AG04449 (cell line): Measurements from ENCODE around the gene AP3D1.

Experiments used
- CTCF ChIA-PET: fragments of 350-600 bp; formaldehyde crosslinking; extraction: SDS; loops from one replicate; lab custom pipeline; 2021; ENCODE audit warnings: antibody characterized with exemption; lab: Yijun Ruan, JAX
- POLR2A ChIA-PET: fragments of 400-600, 350-600 bp; formaldehyde crosslinking; extraction: SDS; loops from one replicate; lab custom pipeline; 2020; ENCODE audit warnings: antibody characterized with exemption, inconsistent platforms; lab: Yijun Ruan, JAX
- DNase-seq: peaks from one replicate; pipeline ENCODE4 v3.0.0-alpha.2; 2010; ENCODE audit warnings: low read depth, low spot score
- H3K4me3 ChIP-seq: 2 replicates; pipeline ENCODE4 v1.5.1; 2011; ENCODE audit warnings: low read depth, mild to moderate bottlenecking, control low read depth, low read length
- CTCF ChIP-seq: IDR thresholded peaks from one replicate; pipeline ENCODE4 v1.5.1; 2011; ENCODE audit warnings: mild to moderate bottlenecking, moderate library complexity, low read length, control low read depth, inconsistent platforms; ENCODE audit not compliant: insufficient read depth; ENCODE audit errors: missing control alignments

The AP3D1 gene

GRCh38 chr19:2190848-2191455, 39.6 kb upstream of the AP3D1 start:
- CTCF ChIA-PET: no interaction called here
- DNase-seq: no peak

GRCh38 chr19:2189880-2190279, 38.5 kb upstream of the AP3D1 start:
- no peak for TF ChIP-seq CTCF
- ChIA-PET POLR2A (no interaction called here), CTCF (interaction anchor here (1.0 kb wide), 1 partner anchor 46 kb away, joined by 3 read pairs; the partner anchor contains the start of gene PLEKHJ1)
- no peak overlapping the region for H3K4me3 ChIP-seq
- DNase-seq: no peak

More at GRCh38 chr19:2190848-2191455, 39.6 kb upstream of the AP3D1 start:
- POLR2A ChIA-PET: no interaction called here
- TF ChIP-seq CTCF: no peak
- H3K4me3 ChIP-seq: no peak overlapping the region

GRCh38 chr19:2188708-2189385, 37.5 kb upstream of the AP3D1 start:
- TF ChIP-seq CTCF: no peak
- DNase-seq: no peak
- POLR2A ChIA-PET: no interaction called here
- CTCF ChIA-PET: no interaction called here
- H3K4me3 ChIP-seq: no peak overlapping the region

- DNase-seq: no peak
- ChIA-PET CTCF (interaction anchor here (1.5 to 1.8 kb wide), 2 partner anchors 22 to 26 kb away, joined by 3 to 8 read pairs; no protein-coding TSS in a partner anchor), POLR2A (interaction anchor here (0.6 to 1.5 kb wide), 2 partner anchors 23 to 152 kb away, joined by 6 read pairs; partner anchors contain the start of gene DOT1L)
- TF ChIP-seq CTCF: no peak
- H3K4me3 ChIP-seq: no peak overlapping the region
Observed at GRCh38 chr19:2187159-2187558, 35.8 kb upstream of the AP3D1 start.

GRCh38 chr19:2186071-2186846, 34.9 kb upstream of the AP3D1 start:
- DNase-seq: peak; percentile 93
- peak overlapping the region; percentile 27 for H3K4me3 ChIP-seq
- CTCF ChIA-PET: interaction anchor here (1.0 to 2.4 kb wide), 7 partner anchors 12 to 130 kb away, joined by 3 to 8 read pairs (median 5); no protein-coding TSS in a partner anchor
- TF ChIP-seq CTCF: no peak
- POLR2A ChIA-PET: interaction anchor here (0.6 to 1.9 kb wide), 10 partner anchors 9 to 270 kb away, joined by 3 to 23 read pairs (median 4); partner anchors contain the start of genes AP3D1, DOT1L and LMNB2
